Measurements from ENCODE around the gene DYRK4.

DYRK4 gene

GRCh38 chr12:4628406-4628805, 66.4 kb downstream of the DYRK4 start:
- no peak for DNase-seq

GRCh38 chr12:4630262-4630661, 68.3 kb downstream of the DYRK4 start:
- DNase-seq, result no peak

GRCh38 chr12:4643747-4644146, 81.7 kb downstream of the DYRK4 start:
- no peak for DNase-seq

GRCh38 chr12:4645023-4645422, 83.0 kb downstream of the DYRK4 start:
- DNase-seq, result no peak

GRCh38 chr12:4648104-4648500, 86.1 kb downstream of the DYRK4 start:
- DNase-seq, result no peak

GRCh38 chr12:4648501-4649357, 86.7 kb downstream of the DYRK4 start, which contains the start of the genes AKAP3 and NDUFA9:
AKAP3 (minus strand) TSS chr12:4649051; CDS start chr12:4638196, 10,855 bp downstream.
NDUFA9 (plus strand) TSS chr12:4649114; CDS start chr12:4649127, 13 bp downstream.
- DNase-seq, result peak; percentile 67

- DNase-seq, result no peak
Measured at GRCh38 chr12:4649358-4649661, 87.3 kb downstream of the DYRK4 start.

- DNase-seq, result no peak
Measured at GRCh38 chr12:4653257-4653656, 91.2 kb downstream of the DYRK4 start.

- DNase-seq, result no peak
Measured at GRCh38 chr12:4653691-4654090, 91.7 kb downstream of the DYRK4 start.
